OCI-LY3 (cell line): ENCODE measurements around the gene CCM2.

Experiments
- H2AFZ ChIP-seq: fragments of 200-600, 300-600 bp; shearing (Covaris generic); 2 replicates; pipeline ENCODE4 v1.6.0; 2014; ENCODE audit warnings: antibody characterized with exemption, low read depth, low read length
- H3K27ac ChIP-seq: fragments of 200-600, 300-600 bp; sonication (generic); 2 replicates; pipeline ENCODE4 v1.5.1; 2014; ENCODE audit warnings: mild to moderate bottlenecking, low read length, moderate library complexity, mixed read lengths
- H3K27me3 ChIP-seq: fragments of 200-600, 300-600 bp; sonication (generic); 2 replicates; pipeline ENCODE4 v1.6.1; 2014; ENCODE audit warnings: low read depth, low read length, mixed read lengths
- H3K36me3 ChIP-seq: fragments of 200-600, 300-600 bp; sonication (generic); replicated peaks from 2 replicates; pipeline ENCODE3; 2014; ENCODE audit warnings: low read depth, low read length, mixed read lengths
- H3K4me1 ChIP-seq: fragments of 300-600, 200-600 bp; sonication (generic); 2 replicates; pipeline ENCODE4 v1.6.1; 2014; ENCODE audit warnings: low read length, mixed read lengths
- H3K4me2 ChIP-seq: fragments of 200-600, 300-600 bp; sonication (generic); 2 replicates; pipeline ENCODE4 v1.6.1; 2014; ENCODE audit warnings: low read length, mixed read lengths
- H3K4me3 ChIP-seq: fragments of 300-600, 200-600 bp; sonication (generic); 2 replicates; pipeline ENCODE4 v1.5.1; 2014; ENCODE audit warnings: antibody characterized with exemption, mild to moderate bottlenecking, low read length, moderate library complexity
- H3K79me2 ChIP-seq: fragments of 300-600, 200-600 bp; shearing (Covaris generic); 2 replicates; pipeline ENCODE4 v1.6.1; 2014; ENCODE audit warnings: mild to moderate bottlenecking, low read length, mixed read lengths
- H3K9ac ChIP-seq: fragments of 300-600, 200-600 bp; shearing (Covaris generic); 2 replicates; pipeline ENCODE4 v1.6.0; 2014; ENCODE audit warnings: mild to moderate bottlenecking, low read length, moderate library complexity
- H3K9me3 ChIP-seq: fragments of 200-600, 300-600 bp; shearing (Covaris generic); 2 replicates; pipeline ENCODE4 v1.6.1; 2014; ENCODE audit warnings: low read length, mixed read lengths; ENCODE audit not compliant: insufficient read depth
- H4K20me1 ChIP-seq: fragments of 200-600, 300-600 bp; sonication (generic); 2 replicates; pipeline ENCODE4 v1.6.1; 2016; ENCODE audit warnings: low read length, mixed read lengths; ENCODE audit not compliant: insufficient read depth
- CTCF ChIP-seq: fragments of 200-600, 300-600 bp; sonication (generic); IDR thresholded peaks from 2 replicates; pipeline ENCODE4 v1.5.1; 2014; ENCODE audit warnings: antibody characterized with exemption, low read length, low read depth
- EZH2phosphoT487 ChIP-seq: fragments of 200-600 bp; shearing (Covaris generic); IDR thresholded peaks from 2 replicates; pipeline ENCODE4 v1.6.1; 2018; ENCODE audit warnings: antibody characterized with exemption, mixed run types, low read depth

CCM2 gene

GRCh38 chr7:45125193-45125904 is 125.3 kb downstream of the CCM2 start:
- Histone ChIP-seq H3K27me3 (no peaks in the 10 kb centered on the region), H4K20me1 (no peaks in the 10 kb centered on the region), H3K9me3 (no peaks in the 10 kb centered on the region), H3K4me3 (no peak overlapping the region), H3K4me2 (no peak overlapping the region), H2AFZ (no peak overlapping the region), H3K36me3 (no peaks in the 10 kb centered on the region), H3K9ac (no peak overlapping the region), H3K79me2 (no peaks in the 10 kb centered on the region), H3K27ac (no peak overlapping the region), H3K4me1 (peaks cover 3% of the 10 kb centered on the region; the same call in 1 of the 2 replicates)
- TF ChIP-seq EZH2phosphoT487 (no peak), CTCF (no peak)
